ENCODE measurements around the gene RAP1B.

The RAP1B gene

GRCh38 chr12:68610370-68611093 lies at the start of gene RAP1B:
RAP1B (plus strand) TSS chr12:68610899; CDS start chr12:68648725, 37,826 bp downstream.
- no peak for TF ChIP-seq CTCF (IDR thresholded peaks at IDR 0.05; ENCODE audit: extremely low read depth, missing control alignments)
- peak; percentile 98 for DNase-seq (ENCODE audit: low spot score)

GRCh38 chr12:68561830-68562229 lies 48.9 kb upstream of the RAP1B start:
- no peak for TF ChIP-seq CTCF (IDR thresholded peaks at IDR 0.05; ENCODE audit: extremely low read depth, missing control alignments)
- no peak for DNase-seq (ENCODE audit: low spot score)

GRCh38 chr12:68564166-68564565 lies 46.5 kb upstream of the RAP1B start:
- DNase-seq (ENCODE audit: low spot score): no peak
- no peak for TF ChIP-seq CTCF (IDR thresholded peaks at IDR 0.05; ENCODE audit: extremely low read depth, missing control alignments)

GRCh38 chr12:68565391-68565903 lies 45.3 kb upstream of the RAP1B start:
- no peak for TF ChIP-seq CTCF (IDR thresholded peaks at IDR 0.05; ENCODE audit: extremely low read depth, missing control alignments)
- DNase-seq (ENCODE audit: low spot score): no peak

GRCh38 chr12:68568922-68569569 lies 41.7 kb upstream of the RAP1B start:
- no peak for DNase-seq (ENCODE audit: low spot score)
- TF ChIP-seq CTCF (IDR thresholded peaks at IDR 0.05; ENCODE audit: extremely low read depth, missing control alignments): no peak

- DNase-seq (ENCODE audit: low spot score): no peak
- TF ChIP-seq CTCF (IDR thresholded peaks at IDR 0.05; ENCODE audit: extremely low read depth, missing control alignments): no peak
These were observed 38.0 kb upstream of the RAP1B start for GRCh38 chr12:68572661-68573060.

GRCh38 chr12:68573406-68573805 lies 37.3 kb upstream of the RAP1B start:
- TF ChIP-seq CTCF (IDR thresholded peaks at IDR 0.05; ENCODE audit: extremely low read depth, missing control alignments): no peak
- no peak for DNase-seq (ENCODE audit: low spot score)

Measured in GM20000 (cell line).